Spleen (tissue), 11 donors: ENCODE measurements around the gene RALB. TPM values are rescaled to one million over a fixed set of nuclear protein-coding genes. Genes with fewer than 3 reads are reported as not detected.

ENCODE experiments used
- DNase-seq: peaks from one replicate; pipeline ENCODE4 v3.0.0-alpha.2; 2020
- H3K27ac ChIP-seq, 8 donors: fragments of 200-600 bp; sonication (generic) in 7 of 8; 1 replicate in 4 of 8; 2 replicates in 4 of 8; pipeline versions ENCODE4 v1.5.0 to v1.8.0; 2016 to 2021; ENCODE audit warnings: inconsistent platforms in 4 of 8, mild to moderate bottlenecking in 4 of 8, moderate library complexity in 1 of 8
- H3K27me3 ChIP-seq, 7 donors: fragments of 200-600 bp; sonication (generic) in 6 of 7; replicated peaks in 1 of 7; 1 replicate in 4 of 7; 2 replicates in 3 of 7; pipeline versions ENCODE4 v1.5.0 to v1.8.0; 2016 to 2021; ENCODE audit warnings: inconsistent platforms in 3 of 7, mild to moderate bottlenecking in 1 of 7
- H3K36me3 ChIP-seq, 6 donors: fragments of 200-600 bp; sonication (generic) in 5 of 6; 1 replicate in 4 of 6; 2 replicates in 2 of 6; pipeline versions ENCODE4 v1.5.0 to v1.8.0; 2016 to 2021; ENCODE audit warnings: inconsistent platforms in 2 of 6
- H3K4me1 ChIP-seq, 6 donors: fragments of 200-600 bp; sonication (generic) in 5 of 6; 1 replicate in 3 of 6; 2 replicates in 3 of 6; pipeline versions ENCODE4 v1.5.0 to v1.8.0; 2016 to 2021; ENCODE audit warnings: inconsistent platforms in 3 of 6
- H3K4me3 ChIP-seq, 8 donors: fragments of 200-600 bp; sonication (generic) in 7 of 8; 1 replicate in 4 of 8; 2 replicates in 4 of 8; pipeline versions ENCODE4 v1.5.0 to v1.8.0; 2016 to 2021; ENCODE audit warnings: inconsistent platforms in 4 of 8, mild to moderate bottlenecking in 4 of 8, moderate library complexity in 2 of 8
- H3K9me3 ChIP-seq, 8 donors: fragments of 200-600 bp; sonication (generic) in 7 of 8; 1 replicate in 4 of 8; 2 replicates in 4 of 8; pipeline versions ENCODE4 v1.5.0 to v1.8.0; 2016 to 2021; ENCODE audit warnings: inconsistent platforms in 4 of 8
- POLR2A ChIP-seq, 3 donors: fragments of 450-650 bp; IDR thresholded peaks; one replicate each; pipeline ENCODE4 v1.5.1; 2017; ENCODE audit warnings: antibody characterized with exemption in 3 of 3, mild to moderate bottlenecking in 1 of 3
- POLR2AphosphoS5 ChIP-seq, 3 donors: sonication (generic); formaldehyde crosslinking; IDR thresholded peaks; one replicate each; pipeline ENCODE4 v1.5.1; 2017; ENCODE audit warnings: antibody characterized with exemption in 3 of 3
- WGBS, 5 donors: extraction: QIAGEN DNeasy Blood & Tissue Kit in 3 of 5; methylation state at CpG; one replicate each; pipeline versions ENCODE4 v1.1.5 to v1.1.7; 2013 to 2018; 5-methylcytosine and 5-hydroxymethylcytosine counted together
- intact Hi-C: fragments of 100-400 bp; cut with DNase I; formaldehyde crosslinking; loops from one replicate; pipeline ENCODE4 v1.15.0; 2023; ENCODE audit warnings: low total_unique reads
- polyA plus RNA-seq, 3 donors: library from polyadenylated mRNA; stranded (reverse); fragments of 200-250 nt; gene quantifications; one replicate each; pipeline ENCODE4 v1.2.1, GENCODE V29; 2013
- total RNA-seq, 7 donors: library from RNA; depleted of rRNA in 3 of 7; stranded (reverse); fragments of >200 nt in 3 of 7; fragmentation: NEBNext Ultra II Directional in 4 of 7; extraction: Animal tissue kit (Norgen Biotek cat#: 25700) in 4 of 7; gene quantifications; one replicate each; pipeline versions ENCODE4 v1.1.0 to v1.2.1, GENCODE V29; 2016 to 2021
- TF ChIP-seq, protein P1 (sequence below), 11 experiments: fragments of 200-600 bp in 7 of 11; fragments of 450-650 bp in 4 of 11; sonication (generic) in 4 of 11; IDR thresholded peaks in 8 of 11; conservative IDR thresholded peaks in 3 of 11; 1 replicate in 7 of 11; 2 replicates in 4 of 11; pipeline versions ENCODE4 v1.4.0 to v1.8.0; 2016 to 2021; ENCODE audit warnings: antibody characterized with exemption in 11 of 11, inconsistent platforms in 4 of 11, mild to moderate bottlenecking in 1 of 11
- donor health status: healthy with polysubstance abuse.
- donor health status: DM: no; HTN: no; CAD: no; lungs with moderate emphysema.
- donor health status: DM: no; HTN: no; CAD: no.
- donor health status: Bipolar disorder and iron deficiency.
- donor health status: healthy.
- donor health status: DM: no; HTN: no; CAD: no.
- donor health status: DM: yes; HTN: yes; CAD: no.

Gene RALB
- total and polyA plus RNA-seq, 10 donors: 26.6 to 126 (median 79.5) TPM

DNA sequence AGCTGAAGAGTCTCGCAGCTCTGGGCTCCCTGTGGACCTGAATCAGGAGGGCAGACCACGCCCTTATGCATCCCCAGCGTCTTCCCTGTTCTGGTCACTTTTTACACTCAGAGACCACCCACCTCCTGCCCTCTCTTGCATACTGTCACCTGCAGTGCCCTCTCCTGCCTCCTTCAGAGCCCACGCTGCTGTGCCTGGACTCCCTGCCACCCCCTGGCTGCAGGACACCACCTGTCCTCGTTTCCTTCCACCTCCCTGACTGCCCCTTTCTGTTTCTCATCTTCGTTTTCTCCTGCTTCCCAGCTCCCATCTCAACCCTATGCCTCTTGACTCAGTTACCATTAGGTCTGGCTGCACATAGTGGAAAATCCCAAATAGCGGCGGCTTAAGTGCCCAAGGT is 84.1 kb downstream of the RALB start:
- peaks cover 0 to 8% (median 3%) of the 10 kb centered on the region in 8 donors for H3K9me3 ChIP-seq
- H3K27ac ChIP-seq: no peak overlapping the region
- peaks cover 0 to 19% (median under 1%) of the 10 kb centered on the region in 6 donors for H3K4me1 ChIP-seq
- no peak for DNase-seq
- intact Hi-C loops: no loop called here
- H3K27me3 ChIP-seq: peaks cover 0 to 66% (median 28%) of the 10 kb centered on the region in 7 donors
- 72 to 92% (median 77%) methylated on average over 8 of the region's 8 CpGs for WGBS, 5 donors
- no peak overlapping the region for H3K4me3 ChIP-seq
- TF ChIP-seq POLR2AphosphoS5 (IDR thresholded peaks at IDR 0.05): no peak
- no peak for TF ChIP-seq POLR2A (IDR thresholded peaks at IDR 0.05)
- TF ChIP-seq, protein P1, sequence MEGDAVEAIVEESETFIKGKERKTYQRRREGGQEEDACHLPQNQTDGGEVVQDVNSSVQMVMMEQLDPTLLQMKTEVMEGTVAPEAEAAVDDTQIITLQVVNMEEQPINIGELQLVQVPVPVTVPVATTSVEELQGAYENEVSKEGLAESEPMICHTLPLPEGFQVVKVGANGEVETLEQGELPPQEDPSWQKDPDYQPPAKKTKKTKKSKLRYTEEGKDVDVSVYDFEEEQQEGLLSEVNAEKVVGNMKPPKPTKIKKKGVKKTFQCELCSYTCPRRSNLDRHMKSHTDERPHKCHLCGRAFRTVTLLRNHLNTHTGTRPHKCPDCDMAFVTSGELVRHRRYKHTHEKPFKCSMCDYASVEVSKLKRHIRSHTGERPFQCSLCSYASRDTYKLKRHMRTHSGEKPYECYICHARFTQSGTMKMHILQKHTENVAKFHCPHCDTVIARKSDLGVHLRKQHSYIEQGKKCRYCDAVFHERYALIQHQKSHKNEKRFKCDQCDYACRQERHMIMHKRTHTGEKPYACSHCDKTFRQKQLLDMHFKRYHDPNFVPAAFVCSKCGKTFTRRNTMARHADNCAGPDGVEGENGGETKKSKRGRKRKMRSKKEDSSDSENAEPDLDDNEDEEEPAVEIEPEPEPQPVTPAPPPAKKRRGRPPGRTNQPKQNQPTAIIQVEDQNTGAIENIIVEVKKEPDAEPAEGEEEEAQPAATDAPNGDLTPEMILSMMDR (IDR thresholded peaks at IDR 0.05 in 8 of 11, conservative IDR thresholded peaks at IDR 0.05 in 3 of 11): no peak
- no peaks in the 10 kb centered on the region for H3K36me3 ChIP-seq

DNA sequence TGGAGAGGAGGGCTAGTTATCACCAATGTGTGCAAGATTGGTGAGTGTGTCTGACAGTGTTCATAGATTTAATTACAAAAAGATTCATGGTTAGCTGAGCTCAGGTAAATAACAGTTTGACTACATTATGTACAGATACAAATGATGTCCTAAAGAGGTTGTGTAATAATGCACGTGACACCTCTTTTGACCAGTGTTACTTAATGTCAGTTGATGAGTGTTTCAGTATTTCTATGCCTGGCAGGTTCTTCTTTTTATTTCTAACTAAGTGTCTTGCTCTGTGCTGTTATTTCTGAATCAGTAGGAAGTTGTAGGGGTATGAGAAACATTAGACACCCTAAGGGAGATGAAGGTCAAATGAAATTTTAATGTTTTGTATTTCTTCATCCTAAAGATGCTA is 85.4 kb downstream of the RALB start:
- no peak for DNase-seq
- Histone ChIP-seq H3K9me3 (peaks cover 0 to 8% (median 3%) of the 10 kb centered on the region in 8 donors), H3K27ac (peak overlapping the region in 6 of 8 donors; percentile 52 to 89 (median 69)), H3K4me1 (peaks cover under 1 to 32% (median 8%) of the 10 kb centered on the region in 6 donors), H3K27me3 (peaks cover 0 to 79% (median 41%) of the 10 kb centered on the region in 7 donors), H3K36me3 (no peaks in the 10 kb centered on the region), H3K4me3 (no peak overlapping the region)
- WGBS, 5 donors: 38 to 82% (median 59%) methylated on average over 1 of the region's 1 CpG
- TF ChIP-seq POLR2A (IDR thresholded peaks at IDR 0.05) (no peak), POLR2AphosphoS5 (IDR thresholded peaks at IDR 0.05) (no peak)
- TF ChIP-seq, protein P1 (IDR thresholded peaks at IDR 0.05 in 8 of 11, conservative IDR thresholded peaks at IDR 0.05 in 3 of 11): no peak
- intact Hi-C loops: no loop called here

DNA sequence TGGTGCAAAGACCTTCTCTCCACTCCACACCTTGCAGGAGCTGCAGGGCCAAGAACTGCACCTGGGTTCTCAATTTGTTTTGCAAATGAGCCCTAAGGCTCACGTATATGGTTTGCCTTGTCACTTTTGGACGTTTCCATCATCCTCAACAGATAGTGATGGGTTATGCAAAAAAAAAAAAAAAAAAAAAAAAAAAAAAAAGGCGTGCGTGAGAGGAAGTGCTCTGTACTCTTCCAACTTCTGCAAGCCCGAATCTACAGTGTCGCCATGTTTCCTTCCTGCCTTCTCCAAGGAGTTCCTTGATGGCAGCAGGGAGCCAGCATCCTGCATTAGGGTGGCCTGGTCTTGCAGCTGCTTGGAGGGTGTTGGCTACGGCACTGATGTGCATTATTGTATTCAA is 89.3 kb downstream of the RALB start:
- TF ChIP-seq, protein P1 (IDR thresholded peaks at IDR 0.05 in 8 of 11, conservative IDR thresholded peaks at IDR 0.05 in 3 of 11): no peak
- TF ChIP-seq POLR2AphosphoS5 (IDR thresholded peaks at IDR 0.05): no peak
- TF ChIP-seq POLR2A (IDR thresholded peaks at IDR 0.05): no peak
- H3K36me3 ChIP-seq: no peaks in the 10 kb centered on the region
- no peak for DNase-seq
- H3K4me1 ChIP-seq: peaks cover 24 to 64% (median 41%) of the 10 kb centered on the region in 6 donors
- H3K27me3 ChIP-seq: peaks cover 3 to 96% (median 76%) of the 10 kb centered on the region in 7 donors
- WGBS, 5 donors: 22 to 44% (median 33%) methylated on average over 7 of the region's 7 CpGs
- H3K4me3 ChIP-seq: no peak overlapping the region
- peak overlapping the region in 1 of 8 donors; percentile 28 for H3K27ac ChIP-seq
- no peaks in the 10 kb centered on the region for H3K9me3 ChIP-seq
- intact Hi-C loops: loop anchor here (5.0 kb wide), 1 partner anchor 335 kb away; no protein-coding TSS in a partner anchor

DNA sequence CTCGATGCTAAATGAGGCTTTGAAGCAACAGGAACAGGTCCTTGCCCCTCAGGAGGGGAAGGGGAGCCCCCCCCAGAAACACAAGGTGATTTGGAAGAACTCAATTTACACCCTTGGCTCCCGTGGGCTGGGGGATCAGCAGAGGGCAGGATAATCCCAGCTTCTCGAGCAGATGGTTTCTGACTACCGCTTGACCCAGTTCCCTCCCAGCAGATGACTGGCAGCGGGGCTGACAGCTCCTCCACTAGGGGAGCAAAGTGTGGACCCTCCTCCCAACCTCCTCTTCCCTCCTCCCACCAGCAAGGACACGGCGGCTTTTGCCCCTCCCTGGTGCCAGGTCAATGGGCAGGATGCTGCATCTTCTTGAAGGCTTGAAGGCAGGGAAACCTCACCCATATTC is 89.8 kb downstream of the RALB start:
- Histone ChIP-seq H3K27me3 (peaks cover 3 to 96% (median 78%) of the 10 kb centered on the region in 7 donors), H3K36me3 (no peaks in the 10 kb centered on the region), H3K4me3 (no peak overlapping the region), H3K27ac (peak overlapping the region in 1 of 8 donors; percentile 28), H3K4me1 (peaks cover 26 to 69% (median 45%) of the 10 kb centered on the region in 6 donors), H3K9me3 (no peaks in the 10 kb centered on the region)
- intact Hi-C loops: loop anchor here (5.0 kb wide), 1 partner anchor 335 kb away; no protein-coding TSS in a partner anchor
- TF ChIP-seq, protein P1 (IDR thresholded peaks at IDR 0.05 in 8 of 11, conservative IDR thresholded peaks at IDR 0.05 in 3 of 11): no peak
- TF ChIP-seq POLR2AphosphoS5 (IDR thresholded peaks at IDR 0.05) (no peak), POLR2A (IDR thresholded peaks at IDR 0.05) (no peak)
- no peak for DNase-seq
- 26 to 58% (median 34%) methylated on average over 7 of the region's 7 CpGs for WGBS, 5 donors
